Omental fat pad (tissue), 4 donors: ENCODE measurements around the gene DPP4. TPM values are rescaled to one million over a fixed set of nuclear protein-coding genes. Genes with fewer than 3 reads are reported as not detected.

Source experiments
- ATAC-seq: fragments of 150-250 bp; one replicate; pipeline ENCODE4 v1.9.1; 2016; ENCODE audit warnings: mild to moderate bottlenecking, moderate library complexity; ENCODE audit not compliant: low FRiP score
- DNase-seq: peaks from one replicate; pipeline ENCODE4 v3.0.0-alpha.2; 2019; ENCODE audit warnings: low spot score
- small RNA-seq: library from RNA; depleted of rRNA; stranded (forward); fragments of <200 nt; gene quantifications from one replicate; pipeline ENCODE3, GENCODE V24; 2016
- total RNA-seq, 4 donors: library from RNA; depleted of rRNA; stranded (reverse); fragments of >200 nt; gene quantifications; one replicate each; pipeline ENCODE4 v1.1.0, GENCODE V29; 2016
- TF ChIP-seq, protein P1 (sequence below), 3 donors: fragments of 450-650 bp; IDR thresholded peaks; one replicate each; pipeline ENCODE4 v1.5.1; 2016 to 2017; ENCODE audit warnings: antibody characterized with exemption in 3 of 3, mild to moderate bottlenecking in 3 of 3, moderate library complexity in 2 of 3

The DPP4 gene
- total RNA-seq, 4 donors from 2014 or later = 11.7 to 105 (median 21.0) TPM

- no peak for DNase-seq
- TF ChIP-seq, protein P1, sequence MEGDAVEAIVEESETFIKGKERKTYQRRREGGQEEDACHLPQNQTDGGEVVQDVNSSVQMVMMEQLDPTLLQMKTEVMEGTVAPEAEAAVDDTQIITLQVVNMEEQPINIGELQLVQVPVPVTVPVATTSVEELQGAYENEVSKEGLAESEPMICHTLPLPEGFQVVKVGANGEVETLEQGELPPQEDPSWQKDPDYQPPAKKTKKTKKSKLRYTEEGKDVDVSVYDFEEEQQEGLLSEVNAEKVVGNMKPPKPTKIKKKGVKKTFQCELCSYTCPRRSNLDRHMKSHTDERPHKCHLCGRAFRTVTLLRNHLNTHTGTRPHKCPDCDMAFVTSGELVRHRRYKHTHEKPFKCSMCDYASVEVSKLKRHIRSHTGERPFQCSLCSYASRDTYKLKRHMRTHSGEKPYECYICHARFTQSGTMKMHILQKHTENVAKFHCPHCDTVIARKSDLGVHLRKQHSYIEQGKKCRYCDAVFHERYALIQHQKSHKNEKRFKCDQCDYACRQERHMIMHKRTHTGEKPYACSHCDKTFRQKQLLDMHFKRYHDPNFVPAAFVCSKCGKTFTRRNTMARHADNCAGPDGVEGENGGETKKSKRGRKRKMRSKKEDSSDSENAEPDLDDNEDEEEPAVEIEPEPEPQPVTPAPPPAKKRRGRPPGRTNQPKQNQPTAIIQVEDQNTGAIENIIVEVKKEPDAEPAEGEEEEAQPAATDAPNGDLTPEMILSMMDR (IDR thresholded peaks at IDR 0.05) = no peak
- no peak for ATAC-seq
Measured at GRCh38 chr2:161943011-161943410, 131.0 kb downstream of the DPP4 start.

Small RNA genes within 50 kb of the gene (small RNA-seq; reads per million reads assigned to genes)
- not detected for gene TIMM8AP1

Other genes starting within 250 kb of the DPP4 start
- not detected for gene GCG, start 78.0 kb upstream of the DPP4 start, total RNA-seq
- gene FAP, start 169.2 kb upstream of the DPP4 start, total RNA-seq = 10 to 100 TPM in 2 of 4 donors, 1 to 10 TPM in 2; 2.8 to 20.5 (median 9.1) TPM
- gene IFIH1, start 244.5 kb upstream of the DPP4 start, total RNA-seq = 10 to 100 TPM in 3 of 4 donors, 1 to 10 TPM in 1; 7.5 to 36.9 (median 11.4) TPM